Measurements from ENCODE around the gene TRAP1.

- TF ChIP-seq RCOR1 (IDR thresholded peaks at IDR 0.05; ENCODE audit: low read length), result no peak
- TF ChIP-seq MXI1 (IDR thresholded peaks at IDR 0.05; ENCODE audit: low read depth, low read length), result no peak
- no peak for TF ChIP-seq ZBTB33 (IDR thresholded peaks at IDR 0.05; ENCODE audit: borderline replicate concordance, low read depth)
- TF ChIP-seq TAF1 (IDR thresholded peaks at IDR 0.05; ENCODE audit: borderline replicate concordance, low read depth, low read length), result no peak
- no peak for TF ChIP-seq MAX (IDR thresholded peaks at IDR 0.05; ENCODE audit: low read depth)
- no peak for TF ChIP-seq MEF2A (IDR thresholded peaks at IDR 0.05; ENCODE audit: borderline replicate concordance, low read depth)
- TF ChIP-seq YY1 (IDR thresholded peaks at IDR 0.05; ENCODE audit: low read depth), result no peak
- TF ChIP-seq JUND (IDR thresholded peaks at IDR 0.05), result no peak
- TF ChIP-seq CTCF (IDR thresholded peaks at IDR 0.05), result no peak
These were observed 10.6 kb upstream of the TRAP1 start for GRCh38 chr16:3727806-3728381.
